ENCODE results near the gene OBI1.

DNA sequence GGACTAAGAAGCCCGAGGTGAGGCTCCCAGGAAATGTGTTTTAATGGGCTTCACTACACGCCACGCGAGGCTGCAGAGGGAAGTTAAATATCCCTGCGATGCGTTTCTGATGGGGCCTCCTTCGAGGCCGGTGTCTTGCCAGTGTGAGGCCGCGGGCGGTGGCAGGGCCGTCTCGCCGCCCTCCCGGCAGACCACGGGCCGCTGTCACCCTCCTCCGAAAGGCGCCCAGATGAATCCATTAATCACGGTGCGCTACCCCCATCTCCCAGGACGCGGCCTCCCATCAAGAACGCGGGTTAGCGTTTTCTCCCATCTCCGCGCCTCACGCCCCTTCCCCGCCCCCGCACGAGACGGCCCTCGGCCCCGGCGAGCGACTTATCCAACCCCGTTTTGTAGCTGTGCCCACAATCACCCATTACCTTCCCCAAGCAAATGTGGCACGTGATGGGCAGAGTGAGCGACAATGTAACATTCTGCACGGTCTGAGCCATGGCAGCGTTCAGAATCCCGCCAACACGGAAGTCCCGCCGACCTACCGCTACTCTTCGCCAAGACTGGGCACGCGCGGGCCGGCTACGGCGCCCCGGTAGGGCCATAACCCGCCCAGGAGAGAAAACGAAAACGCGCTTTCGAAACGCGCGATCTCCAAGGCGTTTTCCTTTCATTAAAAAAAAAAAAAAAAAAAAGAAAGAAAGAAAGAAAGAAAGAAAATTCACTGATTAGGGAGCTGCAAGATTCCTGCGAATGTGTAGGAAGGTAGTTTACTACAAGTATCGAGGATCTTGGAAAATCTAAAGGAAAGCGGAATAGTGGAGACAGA, at the start of gene OBI1:
- TF ChIP-seq, protein P1, sequence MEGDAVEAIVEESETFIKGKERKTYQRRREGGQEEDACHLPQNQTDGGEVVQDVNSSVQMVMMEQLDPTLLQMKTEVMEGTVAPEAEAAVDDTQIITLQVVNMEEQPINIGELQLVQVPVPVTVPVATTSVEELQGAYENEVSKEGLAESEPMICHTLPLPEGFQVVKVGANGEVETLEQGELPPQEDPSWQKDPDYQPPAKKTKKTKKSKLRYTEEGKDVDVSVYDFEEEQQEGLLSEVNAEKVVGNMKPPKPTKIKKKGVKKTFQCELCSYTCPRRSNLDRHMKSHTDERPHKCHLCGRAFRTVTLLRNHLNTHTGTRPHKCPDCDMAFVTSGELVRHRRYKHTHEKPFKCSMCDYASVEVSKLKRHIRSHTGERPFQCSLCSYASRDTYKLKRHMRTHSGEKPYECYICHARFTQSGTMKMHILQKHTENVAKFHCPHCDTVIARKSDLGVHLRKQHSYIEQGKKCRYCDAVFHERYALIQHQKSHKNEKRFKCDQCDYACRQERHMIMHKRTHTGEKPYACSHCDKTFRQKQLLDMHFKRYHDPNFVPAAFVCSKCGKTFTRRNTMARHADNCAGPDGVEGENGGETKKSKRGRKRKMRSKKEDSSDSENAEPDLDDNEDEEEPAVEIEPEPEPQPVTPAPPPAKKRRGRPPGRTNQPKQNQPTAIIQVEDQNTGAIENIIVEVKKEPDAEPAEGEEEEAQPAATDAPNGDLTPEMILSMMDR (IDR thresholded peaks at IDR 0.05), result no peak
- TF ChIP-seq POLR2AphosphoS5 (IDR thresholded peaks at IDR 0.05; ENCODE audit: insufficient read depth in 1 of 2, low read depth in 1 of 2), result peak; percentile 83 to 91
